ENCODE results near the gene RBFOX1. TPM values are rescaled to one million over a fixed set of nuclear protein-coding genes. Genes with fewer than 3 reads are reported as not detected.

Gene RBFOX1
- total and polyA plus RNA-seq, 4 donors = 0.25 TPM; not detected in 3

GRCh38 chr16:7744546-7745264, 412.1 kb downstream of the RBFOX1 start:
- Histone ChIP-seq H3K27me3 (ENCODE audit: control insufficient read depth in 1 of 2, insufficient read depth in 2 of 2, low read length in 1 of 2) (no peaks in the 10 kb centered on the region), H3K4me3 (ENCODE audit: low read length in 2 of 2) (no peak overlapping the region), H3K9me3 (ENCODE audit: control insufficient read depth, low read length) (no peaks in the 10 kb centered on the region), H3K36me3 (ENCODE audit: control insufficient read depth in 1 of 2, insufficient read depth in 2 of 2, low read length in 1 of 2) (no peaks in the 10 kb centered on the region), H3K4me1 (ENCODE audit: control insufficient read depth in 1 of 2, insufficient read depth in 2 of 2, low read length in 2 of 2) (no peaks in the 10 kb centered on the region), H3K27ac (ENCODE audit: low read depth in 1 of 2, low read length in 2 of 2) (no peak overlapping the region)
- intact Hi-C loops (cut with DNase I) = no loop called here
- 67 to 73% methylated on average over 7 of the region's 7 CpGs for WGBS, 2 donors
- ATAC-seq (ENCODE audit: low FRiP score) = no peak
- DNase-seq = no peak

- intact Hi-C loops (cut with DNase I) = no loop called here
These were observed 412.6 kb downstream of the RBFOX1 start for GRCh38 chr16:7745276-7745675.

GRCh38 chr16:7746941-7747340, 414.3 kb downstream of the RBFOX1 start:
- DNase-seq = no peak
- no peaks in the 10 kb centered on the region for H3K4me1 ChIP-seq (ENCODE audit: control insufficient read depth in 1 of 2, insufficient read depth in 2 of 2, low read length in 2 of 2)
- no peak for ATAC-seq (ENCODE audit: low FRiP score)
- H3K4me3 ChIP-seq (ENCODE audit: low read length in 2 of 2) = no peak overlapping the region
- H3K36me3 ChIP-seq (ENCODE audit: control insufficient read depth in 1 of 2, insufficient read depth in 2 of 2, low read length in 1 of 2) = no peaks in the 10 kb centered on the region
- H3K27ac ChIP-seq (ENCODE audit: low read depth in 1 of 2, low read length in 2 of 2) = no peak overlapping the region
- H3K9me3 ChIP-seq (ENCODE audit: control insufficient read depth, low read length) = no peaks in the 10 kb centered on the region
- WGBS, 2 donors = 70 to 73% methylated on average over 3 of the region's 3 CpGs
- intact Hi-C loops (cut with DNase I) = no loop called here
- H3K27me3 ChIP-seq (ENCODE audit: control insufficient read depth in 1 of 2, insufficient read depth in 2 of 2, low read length in 1 of 2) = no peaks in the 10 kb centered on the region

More at GRCh38 chr16:7745276-7745675, 412.6 kb downstream of the RBFOX1 start:
- ATAC-seq (ENCODE audit: low FRiP score) (no peak), DNase-seq (no peak)
- Histone ChIP-seq H3K27me3 (ENCODE audit: control insufficient read depth in 1 of 2, insufficient read depth in 2 of 2, low read length in 1 of 2) (no peaks in the 10 kb centered on the region), H3K4me1 (ENCODE audit: control insufficient read depth in 1 of 2, insufficient read depth in 2 of 2, low read length in 2 of 2) (no peaks in the 10 kb centered on the region), H3K36me3 (ENCODE audit: control insufficient read depth in 1 of 2, insufficient read depth in 2 of 2, low read length in 1 of 2) (no peaks in the 10 kb centered on the region), H3K27ac (ENCODE audit: low read depth in 1 of 2, low read length in 2 of 2) (no peak overlapping the region), H3K9me3 (ENCODE audit: control insufficient read depth, low read length) (no peaks in the 10 kb centered on the region), H3K4me3 (ENCODE audit: low read length in 2 of 2) (no peak overlapping the region)
- 63 to 71% methylated on average over 4 of the region's 4 CpGs for WGBS, 2 donors

- ATAC-seq (ENCODE audit: low FRiP score) (no peak), DNase-seq (no peak)
- intact Hi-C loops (cut with DNase I) = no loop called here
- WGBS, 2 donors = 71 to 73% methylated on average over 4 of the region's 4 CpGs
- no peaks in the 10 kb centered on the region for H3K27me3 ChIP-seq (ENCODE audit: control insufficient read depth in 1 of 2, insufficient read depth in 2 of 2, low read length in 1 of 2)
- no peak overlapping the region for H3K27ac ChIP-seq (ENCODE audit: low read depth in 1 of 2, low read length in 2 of 2)
- no peak overlapping the region for H3K4me3 ChIP-seq (ENCODE audit: low read length in 2 of 2)
- H3K9me3 ChIP-seq (ENCODE audit: control insufficient read depth, low read length) = no peaks in the 10 kb centered on the region
- no peaks in the 10 kb centered on the region for H3K36me3 ChIP-seq (ENCODE audit: control insufficient read depth in 1 of 2, insufficient read depth in 2 of 2, low read length in 1 of 2)
- no peaks in the 10 kb centered on the region for H3K4me1 ChIP-seq (ENCODE audit: control insufficient read depth in 1 of 2, insufficient read depth in 2 of 2, low read length in 2 of 2)
These were observed 415.9 kb downstream of the RBFOX1 start for GRCh38 chr16:7748522-7748921.

GRCh38 chr16:7755347-7755882, 422.8 kb downstream of the RBFOX1 start:
- intact Hi-C loops (cut with DNase I) = no loop called here
- H3K9me3 ChIP-seq (ENCODE audit: control insufficient read depth, low read length) = no peaks in the 10 kb centered on the region
- ATAC-seq (ENCODE audit: low FRiP score) (no peak), DNase-seq (no peak)
- no peaks in the 10 kb centered on the region for H3K27me3 ChIP-seq (ENCODE audit: control insufficient read depth in 1 of 2, insufficient read depth in 2 of 2, low read length in 1 of 2)
- H3K27ac ChIP-seq (ENCODE audit: low read depth in 1 of 2, low read length in 2 of 2) = no peak overlapping the region
- WGBS, 2 donors = 76 to 81% methylated on average over 6 of the region's 6 CpGs
- no peaks in the 10 kb centered on the region for H3K4me1 ChIP-seq (ENCODE audit: control insufficient read depth in 1 of 2, insufficient read depth in 2 of 2, low read length in 2 of 2)
- no peaks in the 10 kb centered on the region for H3K36me3 ChIP-seq (ENCODE audit: control insufficient read depth in 1 of 2, insufficient read depth in 2 of 2, low read length in 1 of 2)
- no peak overlapping the region for H3K4me3 ChIP-seq (ENCODE audit: low read length in 2 of 2)

All from aorta (tissue), 5 donors.